ENCODE data around the gene RBM12.
A peak's percentile ranks its signal among the peaks of the same experiment; 100 is the strongest.

Gene RBM12

GRCh38 chr20:35681960-35682359 lies 17.3 kb upstream of the RBM12 start:
- peaks cover 15% of the 10 kb centered on the region for H3K36me3 ChIP-seq (ENCODE audit: insufficient read depth, low read length)
- no peaks in the 10 kb centered on the region for H3K79me2 ChIP-seq (ENCODE audit: insufficient read depth, low read length)
- no peaks in the 10 kb centered on the region for H3K27me3 ChIP-seq (ENCODE audit: insufficient read depth, low read length)
- no peaks in the 10 kb centered on the region for H4K20me1 ChIP-seq (ENCODE audit: insufficient read depth, low read length)
- no peak overlapping the region for H3K4me3 ChIP-seq (ENCODE audit: low read depth, low read length, poor library complexity, severe bottlenecking)
- peaks cover 12% of the 10 kb centered on the region for H3K4me1 ChIP-seq (ENCODE audit: insufficient read depth, low read length, severe bottlenecking)
- H3K9ac ChIP-seq (ENCODE audit: low read length), result no peak overlapping the region
- H2AFZ ChIP-seq (ENCODE audit: low read length), result no peak overlapping the region
- TF ChIP-seq EZH2 (IDR thresholded peaks at IDR 0.05; ENCODE audit: borderline replicate concordance, low read length), result no peak
- TF ChIP-seq, protein P1, sequence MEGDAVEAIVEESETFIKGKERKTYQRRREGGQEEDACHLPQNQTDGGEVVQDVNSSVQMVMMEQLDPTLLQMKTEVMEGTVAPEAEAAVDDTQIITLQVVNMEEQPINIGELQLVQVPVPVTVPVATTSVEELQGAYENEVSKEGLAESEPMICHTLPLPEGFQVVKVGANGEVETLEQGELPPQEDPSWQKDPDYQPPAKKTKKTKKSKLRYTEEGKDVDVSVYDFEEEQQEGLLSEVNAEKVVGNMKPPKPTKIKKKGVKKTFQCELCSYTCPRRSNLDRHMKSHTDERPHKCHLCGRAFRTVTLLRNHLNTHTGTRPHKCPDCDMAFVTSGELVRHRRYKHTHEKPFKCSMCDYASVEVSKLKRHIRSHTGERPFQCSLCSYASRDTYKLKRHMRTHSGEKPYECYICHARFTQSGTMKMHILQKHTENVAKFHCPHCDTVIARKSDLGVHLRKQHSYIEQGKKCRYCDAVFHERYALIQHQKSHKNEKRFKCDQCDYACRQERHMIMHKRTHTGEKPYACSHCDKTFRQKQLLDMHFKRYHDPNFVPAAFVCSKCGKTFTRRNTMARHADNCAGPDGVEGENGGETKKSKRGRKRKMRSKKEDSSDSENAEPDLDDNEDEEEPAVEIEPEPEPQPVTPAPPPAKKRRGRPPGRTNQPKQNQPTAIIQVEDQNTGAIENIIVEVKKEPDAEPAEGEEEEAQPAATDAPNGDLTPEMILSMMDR (IDR thresholded peaks at IDR 0.05; ENCODE audit: low read length), result no peak
- H3F3A ChIP-seq (ENCODE audit: insufficient read depth, low read length), result no peaks in the 10 kb centered on the region
- H3K9me2 ChIP-seq (ENCODE audit: low read depth, low read length), result no peaks in the 10 kb centered on the region
- no peaks in the 10 kb centered on the region for H3K9me3 ChIP-seq (ENCODE audit: low read length)
- H3K27ac ChIP-seq (ENCODE audit: low read depth, low read length, poor library complexity, severe bottlenecking), result no peak overlapping the region
- H3K4me2 ChIP-seq (ENCODE audit: low read length), result no peak overlapping the region

- Histone ChIP-seq H3K27ac (ENCODE audit: low read depth, low read length, poor library complexity, severe bottlenecking) (peak overlapping the region; percentile 49), H3K9me2 (ENCODE audit: low read depth, low read length) (no peaks in the 10 kb centered on the region), H4K20me1 (ENCODE audit: insufficient read depth, low read length) (no peaks in the 10 kb centered on the region), H3K4me2 (ENCODE audit: low read length) (no peak overlapping the region), H3F3A (ENCODE audit: insufficient read depth, low read length) (no peaks in the 10 kb centered on the region), H3K36me3 (ENCODE audit: insufficient read depth, low read length) (peaks cover 14% of the 10 kb centered on the region; the same call in 1 of the 2 replicates), H3K27me3 (ENCODE audit: insufficient read depth, low read length) (no peaks in the 10 kb centered on the region), H3K4me1 (ENCODE audit: insufficient read depth, low read length, severe bottlenecking) (peaks cover 12% of the 10 kb centered on the region), H3K79me2 (ENCODE audit: insufficient read depth, low read length) (no peaks in the 10 kb centered on the region), H3K9ac (ENCODE audit: low read length) (no peak overlapping the region), H2AFZ (ENCODE audit: low read length) (no peak overlapping the region), H3K9me3 (ENCODE audit: low read length) (no peaks in the 10 kb centered on the region), H3K4me3 (ENCODE audit: low read depth, low read length, poor library complexity, severe bottlenecking) (no peak overlapping the region)
- TF ChIP-seq, protein P1 (IDR thresholded peaks at IDR 0.05; ENCODE audit: low read length), result no peak
These were observed 15.9 kb upstream of the RBM12 start for GRCh38 chr20:35680452-35681183.

GRCh38 chr20:35674921-35675320 lies 10.2 kb upstream of the RBM12 start:
- H3F3A ChIP-seq (ENCODE audit: insufficient read depth, low read length), result no peaks in the 10 kb centered on the region
- no peak overlapping the region for H2AFZ ChIP-seq (ENCODE audit: low read length)
- no peaks in the 10 kb centered on the region for H3K9me3 ChIP-seq (ENCODE audit: low read length)
- H3K9ac ChIP-seq (ENCODE audit: low read length), result no peak overlapping the region
- no peak for TF ChIP-seq EZH2 (IDR thresholded peaks at IDR 0.05; ENCODE audit: borderline replicate concordance, low read length)
- TF ChIP-seq, protein P1 (IDR thresholded peaks at IDR 0.05; ENCODE audit: low read length), result no peak
- no peaks in the 10 kb centered on the region for H3K4me1 ChIP-seq (ENCODE audit: insufficient read depth, low read length, severe bottlenecking)
- H4K20me1 ChIP-seq (ENCODE audit: insufficient read depth, low read length), result no peaks in the 10 kb centered on the region
- no peaks in the 10 kb centered on the region for H3K9me2 ChIP-seq (ENCODE audit: low read depth, low read length)
- no peaks in the 10 kb centered on the region for H3K27me3 ChIP-seq (ENCODE audit: insufficient read depth, low read length)
- H3K4me3 ChIP-seq (ENCODE audit: low read depth, low read length, poor library complexity, severe bottlenecking), result no peak overlapping the region
- H3K36me3 ChIP-seq (ENCODE audit: insufficient read depth, low read length), result peaks cover 43% of the 10 kb centered on the region
- H3K4me2 ChIP-seq (ENCODE audit: low read length), result no peak overlapping the region
- H3K79me2 ChIP-seq (ENCODE audit: insufficient read depth, low read length), result no peaks in the 10 kb centered on the region
- no peak overlapping the region for H3K27ac ChIP-seq (ENCODE audit: low read depth, low read length, poor library complexity, severe bottlenecking)
